ENCODE data around the gene ARPP19.
"Not testable (repeated sequence)": the region's sequence is repeated elsewhere in the genome, so short reads cannot be mapped to it uniquely, and the experiment has no call there.

Gene ARPP19

DNA sequence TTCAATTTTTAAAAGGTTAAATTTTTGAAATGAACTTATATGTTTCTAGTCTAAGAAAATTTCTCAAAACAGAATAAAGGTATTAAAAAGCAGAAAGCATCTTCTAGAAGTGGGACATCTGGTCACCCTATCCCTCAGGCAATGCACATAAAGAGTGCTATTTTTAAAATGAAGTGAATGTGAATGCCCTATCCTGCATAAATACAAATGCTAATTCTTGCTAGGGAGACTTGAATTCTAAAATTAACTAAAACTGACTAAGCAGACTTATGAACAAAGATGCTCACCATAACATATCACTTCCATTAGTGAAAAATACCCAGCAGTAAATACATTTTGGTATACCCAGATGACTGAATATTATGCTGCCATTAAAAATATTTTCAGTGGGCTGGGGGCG, 51.8 kb downstream of the ARPP19 start:
- H3K27ac ChIP-seq, result no peak overlapping the region
- no peak for DNase-seq (ENCODE audit: low read depth, low spot score)

DNA sequence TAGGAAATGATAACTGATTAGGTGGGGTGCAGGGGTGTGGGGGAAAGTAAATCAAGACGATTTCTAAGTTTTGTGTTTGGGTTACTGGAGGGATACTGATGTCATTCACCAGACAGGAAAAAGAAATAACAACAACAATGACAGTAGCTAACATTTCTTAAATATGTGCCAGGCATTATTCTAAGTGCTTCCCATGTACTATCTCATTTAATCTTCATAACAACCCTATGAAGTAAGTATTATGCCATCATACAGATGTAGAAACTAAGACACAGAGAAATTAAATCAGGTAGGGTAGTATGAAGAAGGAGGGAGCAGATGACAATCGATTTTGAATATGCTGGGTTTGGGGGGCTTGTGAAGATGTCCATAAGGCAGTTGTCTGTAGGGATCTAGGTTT, 53.5 kb downstream of the ARPP19 start:
- peak overlapping the region; percentile 62 for H3K27ac ChIP-seq
- DNase-seq (ENCODE audit: low read depth, low spot score), result no peak

DNA sequence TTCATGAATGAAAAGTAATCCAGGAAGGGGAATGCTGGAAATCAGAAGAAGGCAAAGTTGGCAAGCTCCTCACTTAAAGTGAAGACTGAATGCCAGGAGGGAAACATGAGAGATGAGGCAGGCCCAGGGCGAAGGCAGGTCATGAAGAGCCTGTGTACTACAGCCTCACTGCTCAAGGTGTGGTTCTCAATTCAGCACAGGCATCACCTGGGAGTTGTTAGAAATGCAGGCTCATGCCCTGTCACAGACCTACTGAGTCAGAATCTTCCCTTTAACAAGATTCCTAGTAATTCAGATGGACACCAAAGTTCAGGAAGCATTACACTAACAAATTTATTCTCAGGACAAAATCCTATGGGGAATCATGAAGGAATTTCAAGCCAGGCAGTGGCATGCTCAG, 54.3 kb downstream of the ARPP19 start:
- DNase-seq (ENCODE audit: low read depth, low spot score), result no peak

DNA sequence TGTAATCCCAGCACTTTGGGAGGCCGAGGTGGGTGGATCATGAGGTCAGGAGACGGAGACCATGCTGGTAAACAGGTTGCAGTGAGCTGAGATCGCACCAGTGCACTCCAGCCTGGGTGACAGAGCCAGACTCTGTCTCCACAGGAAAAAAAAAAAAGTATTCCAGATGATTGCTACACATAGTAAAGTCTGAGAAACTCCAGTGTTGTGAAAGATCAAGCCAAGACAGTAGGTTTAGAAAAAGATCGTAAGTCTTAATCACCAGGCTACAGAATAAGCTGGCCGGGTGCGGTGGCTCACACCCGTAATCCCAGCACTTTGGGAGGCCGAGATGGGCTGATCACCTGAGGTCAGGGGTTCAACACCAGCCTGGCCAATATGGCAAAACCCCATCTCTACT, 56.0 kb downstream of the ARPP19 start:
- H3K27ac ChIP-seq; DNase-seq (ENCODE audit: low read depth, low spot score): not testable (repeated sequence)

More for the DNA sequence above, 54.3 kb downstream of the ARPP19 start:
- peak overlapping the region; percentile 62 for H3K27ac ChIP-seq

DNA sequence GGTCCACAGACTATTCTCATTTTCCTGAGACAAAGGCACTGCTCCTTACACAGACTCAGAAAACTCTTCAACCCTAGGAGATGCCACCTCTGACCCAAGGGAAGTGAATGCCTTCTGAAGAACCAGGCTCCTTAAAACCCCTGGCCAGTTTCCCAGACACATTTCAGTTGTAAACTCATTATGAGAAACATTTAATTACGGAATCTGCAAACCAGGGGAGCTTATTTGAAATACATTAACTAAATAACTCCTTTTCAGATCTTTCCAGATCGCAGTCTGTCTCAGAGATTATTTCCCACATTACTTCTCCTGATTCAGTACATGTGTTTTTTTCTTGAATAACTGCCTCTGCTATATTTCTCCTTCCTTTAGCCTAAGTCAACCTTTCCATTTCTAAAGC, 57.7 kb downstream of the ARPP19 start:
- no peak overlapping the region for H3K27ac ChIP-seq
- no peak for DNase-seq (ENCODE audit: low read depth, low spot score)

DNA sequence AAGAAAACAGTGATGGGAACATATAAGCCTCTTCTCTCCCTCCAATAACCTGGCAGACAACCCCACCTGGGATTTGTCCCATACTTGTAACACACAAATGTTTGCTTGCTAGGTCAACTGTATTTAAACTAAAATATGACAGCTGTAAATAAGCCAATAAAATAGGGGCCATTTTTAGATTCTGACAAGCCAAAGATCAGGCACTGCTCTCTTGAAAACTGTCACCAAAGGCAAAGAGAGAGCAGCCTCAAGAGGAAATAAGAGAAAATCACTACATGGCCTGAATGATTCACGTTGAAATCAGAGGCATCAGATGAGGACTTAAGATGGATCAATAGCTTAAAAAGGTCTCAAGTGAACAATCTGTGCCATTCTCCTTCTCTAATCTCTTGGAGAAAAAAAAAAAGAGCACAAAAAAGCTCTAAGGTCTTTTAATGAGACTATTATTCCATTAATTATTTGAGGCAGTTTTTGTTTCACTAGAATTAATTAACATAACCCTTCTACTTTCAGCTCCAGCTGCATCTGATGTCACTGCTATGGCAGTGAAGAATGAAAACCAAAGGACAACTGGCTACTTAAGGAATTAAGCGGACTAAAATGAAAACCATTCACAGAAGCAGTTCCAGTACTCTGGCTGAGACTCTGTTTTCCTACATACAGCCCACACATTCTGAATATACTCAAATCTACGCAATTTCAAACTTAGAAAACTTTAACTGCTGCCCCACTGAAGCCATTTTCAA, 59.2 kb downstream of the ARPP19 start:
- H3K27ac ChIP-seq, result no peak overlapping the region
- DNase-seq (ENCODE audit: low read depth, low spot score), result no peak

DNA sequence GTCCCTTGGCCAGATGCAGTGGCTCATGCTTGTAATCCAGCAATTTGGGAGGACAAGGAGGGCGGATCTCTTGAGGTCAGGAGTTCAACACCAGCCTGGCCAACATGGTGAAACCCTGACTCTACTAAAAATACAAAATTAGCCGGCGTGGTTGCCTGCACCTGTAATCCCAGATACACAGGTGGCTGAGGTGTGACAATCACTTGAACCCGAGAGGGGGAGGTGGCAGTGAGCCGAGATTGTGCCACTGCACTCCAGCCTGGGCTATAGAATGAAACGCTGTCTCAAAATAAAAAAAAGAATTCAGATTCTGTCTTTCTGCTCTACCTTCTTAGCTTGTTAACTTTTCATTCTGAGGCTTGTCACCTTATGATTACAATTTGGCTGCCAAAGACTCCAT, 62.3 kb downstream of the ARPP19 start:
- no peak for DNase-seq (ENCODE audit: low read depth, low spot score)
- H3K27ac ChIP-seq, result no peak overlapping the region

DNA sequence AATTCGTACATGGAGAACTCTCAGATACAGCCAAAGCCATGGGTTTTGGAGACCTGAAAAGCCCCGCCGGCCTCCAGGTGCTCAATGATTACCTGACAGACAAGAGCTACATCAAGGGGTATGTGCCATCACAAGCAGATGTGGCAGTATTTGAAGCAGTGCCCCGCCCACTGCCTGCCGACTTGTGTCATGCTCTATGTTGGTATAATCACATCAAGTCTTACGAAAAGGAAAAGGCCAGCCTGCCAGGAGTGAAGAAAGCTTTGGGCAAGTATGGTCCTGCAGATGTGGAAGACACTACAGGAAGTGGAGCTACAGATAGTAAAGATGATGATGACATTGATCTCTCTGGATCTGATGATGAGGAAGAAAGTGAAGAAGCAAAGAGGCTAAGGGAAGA, 63.7 kb downstream of the ARPP19 start:
- DNase-seq (ENCODE audit: low read depth, low spot score), result peak; percentile 46
- peak overlapping the region; percentile 37 for H3K27ac ChIP-seq

DNA sequence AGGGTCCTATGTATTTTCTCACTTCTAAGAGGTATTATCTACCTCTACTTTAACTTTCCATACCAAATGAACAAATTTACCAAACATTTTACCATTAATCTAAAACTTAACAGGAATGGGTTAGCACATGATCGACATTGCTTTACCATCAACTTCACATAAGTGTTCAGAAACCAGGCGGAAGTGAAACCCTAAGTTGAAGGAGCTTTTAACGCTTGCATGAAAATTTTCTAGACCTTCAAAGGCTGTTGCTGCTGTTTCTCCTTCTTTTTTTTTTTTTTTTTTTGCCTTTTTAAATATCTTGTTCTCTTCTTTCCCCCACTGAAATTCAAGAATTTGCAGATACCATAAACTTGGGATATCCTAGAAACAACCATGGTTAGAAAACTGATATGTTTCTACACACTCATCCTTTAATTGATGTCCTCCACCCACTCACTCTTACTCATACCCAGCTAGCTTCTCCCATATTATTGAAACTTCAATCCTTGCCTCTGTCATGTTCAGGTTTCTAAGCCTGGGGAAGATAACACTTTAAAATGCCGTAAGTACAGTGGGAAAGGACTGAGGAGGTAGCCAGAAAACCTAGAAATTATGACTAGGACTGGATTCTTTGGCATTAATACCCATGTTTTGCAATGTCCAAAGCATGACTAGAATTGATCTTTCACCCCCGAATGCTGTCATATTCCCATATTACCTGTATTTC, 64.9 kb downstream of the ARPP19 start:
- peak overlapping the region; percentile 37 for H3K27ac ChIP-seq
- peak; percentile 34 for DNase-seq (ENCODE audit: low read depth, low spot score)

DNA sequence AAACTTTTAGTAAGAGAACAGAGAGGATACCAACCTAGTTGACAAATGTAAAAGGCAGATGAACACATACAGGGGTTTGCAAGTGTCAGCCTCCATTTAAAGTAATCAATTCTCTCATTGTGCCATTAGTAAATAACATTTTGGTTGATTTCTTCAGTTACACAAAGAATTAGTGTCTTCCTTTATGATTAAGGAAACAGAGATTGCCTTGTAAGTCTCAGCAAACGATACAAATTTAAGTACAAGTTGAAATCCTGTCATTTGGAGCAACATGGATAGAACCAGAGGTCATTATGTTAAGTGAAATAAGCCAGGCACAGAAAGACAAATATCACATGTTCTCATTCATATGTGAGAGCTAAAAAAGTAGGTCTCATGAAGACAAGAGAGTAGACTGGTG, 66.2 kb downstream of the ARPP19 start:
- H3K27ac ChIP-seq, result no peak overlapping the region
- no peak for DNase-seq (ENCODE audit: low read depth, low spot score)

DNA sequence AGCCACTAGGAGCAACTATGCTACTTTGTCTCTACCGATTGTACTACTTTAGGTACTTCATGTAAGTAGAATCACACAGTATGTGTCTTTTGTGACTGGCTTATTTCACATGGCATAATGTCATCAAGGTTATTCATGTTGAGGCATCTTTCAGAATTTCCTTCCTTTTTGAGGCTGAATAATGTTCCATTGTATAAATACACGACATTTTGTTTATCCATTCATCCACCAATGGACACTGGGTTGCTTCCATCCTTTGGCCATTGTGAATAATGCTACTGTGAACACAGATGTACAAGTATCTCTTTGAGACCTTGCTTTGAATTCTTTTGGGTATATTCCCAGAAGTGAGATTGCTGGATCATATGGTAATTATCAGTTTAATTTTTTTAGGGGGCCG, 69.3 kb downstream of the ARPP19 start:
- H3K27ac ChIP-seq, result no peak overlapping the region
- no peak for DNase-seq (ENCODE audit: low read depth, low spot score)

DNA sequence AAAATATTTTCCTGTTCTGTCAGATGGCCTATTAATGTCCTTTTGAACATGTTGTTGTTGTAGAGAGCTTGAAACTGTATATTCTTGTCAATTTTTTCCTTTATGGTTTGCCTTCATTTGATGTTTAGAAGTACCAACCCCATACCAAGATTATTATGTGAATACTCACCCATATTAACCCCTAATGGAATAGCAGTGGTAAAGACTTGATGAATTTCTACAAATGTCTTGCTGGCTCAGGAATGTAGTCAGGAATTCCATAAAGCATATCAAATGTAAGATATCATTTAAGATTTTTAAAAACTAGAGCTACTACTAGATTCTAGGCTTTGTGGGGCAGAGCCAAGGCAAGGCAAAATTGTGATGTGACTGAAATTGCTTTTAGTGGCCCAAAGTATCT, 70.1 kb downstream of the ARPP19 start:
- H3K27ac ChIP-seq, result peak overlapping the region; percentile 89
- DNase-seq (ENCODE audit: low read depth, low spot score), result no peak

Data from epithelial cell of prostate (primary cell).